CD8-positive, alpha-beta memory T cell (primary cell): ENCODE measurements around the gene NR4A2. TPM values are rescaled to one million over a fixed set of nuclear protein-coding genes. Genes with fewer than 3 reads are reported as not detected.

Experiments
- CTCF ChIA-PET: fragments of 350-600 bp; sonication (Branson Sonifier 250); formaldehyde crosslinking; loops from one replicate; lab custom pipeline; 2021; ENCODE audit warnings: antibody characterized with exemption; lab: Charles Lee
- POLR2A ChIA-PET: fragments of 350-600 bp; sonication (Branson Sonifier 250); formaldehyde crosslinking; loops from one replicate; lab custom pipeline; 2021; ENCODE audit warnings: antibody characterized with exemption; lab: Charles Lee
- DNase-seq, 5 donors: peaks; one replicate each; pipeline versions ENCODE4 v3.0.0 to v3.0.0-alpha.2; 2020 to 2022; ENCODE audit warnings: mixed read lengths in 1 of 5
- H3K27ac ChIP-seq: one replicate; pipeline ENCODE4 v1.7.0; 2013; ENCODE audit warnings: low read depth, mild to moderate bottlenecking, low read length, moderate library complexity
- H3K27me3 ChIP-seq: 2 replicates; pipeline ENCODE4 v1.7.0; 2013; ENCODE audit warnings: low read length, mild to moderate bottlenecking; ENCODE audit not compliant: insufficient read depth, poor library complexity, severe bottlenecking
- H3K36me3 ChIP-seq: 2 replicates; pipeline ENCODE4 v1.7.0; 2013; ENCODE audit warnings: mild to moderate bottlenecking, low read length, moderate library complexity; ENCODE audit not compliant: insufficient read depth
- H3K4me1 ChIP-seq: 2 replicates; pipeline ENCODE4 v1.7.0; 2013; ENCODE audit warnings: mild to moderate bottlenecking, low read length, moderate library complexity; ENCODE audit not compliant: insufficient read depth
- H3K4me3 ChIP-seq: 2 replicates; pipeline ENCODE4 v1.7.0; 2013; ENCODE audit warnings: mild to moderate bottlenecking, low read length
- H3K9me3 ChIP-seq: 2 replicates; pipeline ENCODE4 v1.7.0; 2013; ENCODE audit warnings: mild to moderate bottlenecking, low read length
- H3K27ac Mint-ChIP-seq, 8 donors: one replicate each; pipeline ENCODE4 v1.8.0; 2020 to 2021; ENCODE audit warnings: mixed read lengths in 8 of 8, mild to moderate bottlenecking in 6 of 8, inconsistent platforms in 3 of 8, moderate library complexity in 3 of 8
- H3K27me3 Mint-ChIP-seq, 2 donors: one replicate each; pipeline ENCODE4 v1.8.0; 2020 to 2021; ENCODE audit warnings: mixed read lengths in 2 of 2, mild to moderate bottlenecking in 1 of 2, moderate library complexity in 1 of 2
- H3K36me3 Mint-ChIP-seq, 3 donors: one replicate each; pipeline ENCODE4 v1.8.0; 2020 to 2021; ENCODE audit warnings: mixed read lengths in 3 of 3, inconsistent platforms in 1 of 3, mild to moderate bottlenecking in 1 of 3
- H3K4me1 Mint-ChIP-seq, 3 donors: one replicate each; pipeline ENCODE4 v1.8.0; 2020 to 2021; ENCODE audit warnings: mixed read lengths in 3 of 3, inconsistent platforms in 1 of 3, mild to moderate bottlenecking in 1 of 3
- H3K4me3 Mint-ChIP-seq, 7 donors: one replicate each; pipeline ENCODE4 v1.8.0; 2020 to 2021; ENCODE audit warnings: mixed read lengths in 7 of 7, mild to moderate bottlenecking in 6 of 7, moderate library complexity in 4 of 7, inconsistent platforms in 2 of 7
- H3K9me3 Mint-ChIP-seq, 5 donors: one replicate each; pipeline ENCODE4 v1.8.0; 2020 to 2022; ENCODE audit warnings: mixed read lengths in 5 of 5, mild to moderate bottlenecking in 3 of 5, moderate library complexity in 2 of 5, inconsistent platforms in 1 of 5
- polyA plus RNA-seq: library from polyadenylated mRNA; unstranded; fragments of 300-500 nt; fragmentation: Illumina TruSeq; gene quantifications from one replicate; pipeline ENCODE4 v1.2.3, GENCODE V29; 2021
- total RNA-seq, 2 experiments: library from RNA; stranded (reverse); gene quantifications; one replicate each; pipeline ENCODE4 v1.2.3, GENCODE V29; 2021

The NR4A2 gene
- total and polyA plus RNA-seq, 3 experiments from 2014 or later = 19.7 to 25.5 (median 21.9) TPM

- H3K4me1 Mint-ChIP-seq = peaks cover 38 to 66% (median 60%) of the 10 kb centered on the region in 3 donors
- Histone ChIP-seq H3K27ac (peak overlapping the region; percentile 99), H3K4me3 (no peak overlapping the region), H3K4me1 (peaks cover 36% of the 10 kb centered on the region), H3K36me3 (no peaks in the 10 kb centered on the region), H3K9me3 (no peaks in the 10 kb centered on the region), H3K27me3 (no peaks in the 10 kb centered on the region)
- ChIA-PET CTCF (no interaction called here), POLR2A (no interaction called here)
- DNase-seq = no peak
- H3K9me3 Mint-ChIP-seq = peaks cover 0 to 3% (median 0%) of the 10 kb centered on the region in 5 donors
- peaks cover 0 to 13% (median 0%) of the 10 kb centered on the region in 3 donors for H3K36me3 Mint-ChIP-seq
- peaks cover 0 to 8% of the 10 kb centered on the region in 2 donors for H3K27me3 Mint-ChIP-seq
- peak overlapping the region in 7 of 8 donors; percentile 41 to 99 (median 68) for H3K27ac Mint-ChIP-seq
- H3K4me3 Mint-ChIP-seq = peak overlapping the region in 5 of 7 donors; percentile 15 to 93 (median 23)
Observed at GRCh38 chr2:156339110-156339847, 6.8 kb upstream of the NR4A2 start.

GRCh38 chr2:156338578-156338977 lies 6.1 kb upstream of the NR4A2 start:
- CTCF ChIA-PET = no interaction called here
- Mint-ChIP-seq H3K9me3 (peaks cover 0 to 3% (median 0%) of the 10 kb centered on the region in 5 donors), H3K4me3 (peak overlapping the region in 1 of 7 donors; percentile 93), H3K36me3 (peaks cover 0 to 18% (median 0%) of the 10 kb centered on the region in 3 donors), H3K27me3 (peaks cover 0 to 13% of the 10 kb centered on the region in 2 donors), H3K27ac (peak overlapping the region in 4 of 8 donors; percentile 32 to 96 (median 59)), H3K4me1 (peaks cover 41 to 63% (median 58%) of the 10 kb centered on the region in 3 donors)
- DNase-seq = no peak
- H3K4me1 ChIP-seq = peaks cover 35% of the 10 kb centered on the region
- H3K36me3 ChIP-seq = no peaks in the 10 kb centered on the region
- POLR2A ChIA-PET = no interaction called here
- no peaks in the 10 kb centered on the region for H3K9me3 ChIP-seq
- H3K27me3 ChIP-seq = no peaks in the 10 kb centered on the region
- peak overlapping the region; percentile 43 for H3K27ac ChIP-seq
- H3K4me3 ChIP-seq = no peak overlapping the region

- H3K4me3 ChIP-seq = peak overlapping the region; percentile 99
- Mint-ChIP-seq H3K27ac (peak overlapping the region; percentile 98 to 100 (median 99)), H3K9me3 (peaks cover 0 to 11% (median 4%) of the 10 kb centered on the region in 5 donors), H3K27me3 (peaks cover 0 to 34% of the 10 kb centered on the region in 2 donors), H3K36me3 (peaks cover under 1 to 34% (median 3%) of the 10 kb centered on the region in 3 donors), H3K4me1 (peaks cover 34 to 69% (median 51%) of the 10 kb centered on the region in 3 donors), H3K4me3 (peak overlapping the region; percentile 94 to 99 (median 97))
- ChIA-PET POLR2A (interaction anchor here (0.6 to 5.0 kb wide), 13 partner anchors 9 to 1556 kb away, joined by 3 to 58 read pairs (median 3); no protein-coding TSS in a partner anchor), CTCF (interaction anchor here (0.9 to 2.9 kb wide), 15 partner anchors 9 to 255 kb away, joined by 3 to 27 read pairs (median 6); partner anchors contain the start of gene GPD2)
- H3K4me1 ChIP-seq = peaks cover 26% of the 10 kb centered on the region
- no peaks in the 10 kb centered on the region for H3K27me3 ChIP-seq
- no peaks in the 10 kb centered on the region for H3K9me3 ChIP-seq
- H3K27ac ChIP-seq = peak overlapping the region; percentile 94
- H3K36me3 ChIP-seq = no peaks in the 10 kb centered on the region
- DNase-seq = peak; percentile 85 to 92 (median 86)
Observed at GRCh38 chr2:156334496-156335478, 2.3 kb upstream of the NR4A2 start.

GRCh38 chr2:156333951-156334495 lies 1.5 kb upstream of the NR4A2 start:
- POLR2A ChIA-PET = interaction anchor here (0.6 to 5.0 kb wide), 8 partner anchors 9 to 1069 kb away, joined by 3 to 58 read pairs (median 4); no protein-coding TSS in a partner anchor
- Mint-ChIP-seq H3K4me1 (peaks cover 26 to 66% (median 47%) of the 10 kb centered on the region in 3 donors), H3K27me3 (peaks cover 0 to 37% of the 10 kb centered on the region in 2 donors)

GRCh38 chr2:156333274-156333950 lies 891 bp upstream of the NR4A2 start:
- H3K36me3 ChIP-seq = no peaks in the 10 kb centered on the region
- Mint-ChIP-seq H3K4me1 (peaks cover 25 to 64% (median 40%) of the 10 kb centered on the region in 3 donors), H3K4me3 (peak overlapping the region; percentile 94 to 99 (median 97)), H3K36me3 (peaks cover 5 to 48% (median 6%) of the 10 kb centered on the region in 3 donors), H3K9me3 (peaks cover 0 to 11% (median 4%) of the 10 kb centered on the region in 5 donors), H3K27me3 (peaks cover 3 to 43% of the 10 kb centered on the region in 2 donors), H3K27ac (peak overlapping the region; percentile 98 to 100 (median 99))
- H3K27ac ChIP-seq = peak overlapping the region; percentile 94
- peak overlapping the region; percentile 99 for H3K4me3 ChIP-seq
- no peaks in the 10 kb centered on the region for H3K9me3 ChIP-seq
- ChIA-PET CTCF (interaction anchor here (0.9 to 2.9 kb wide), 5 partner anchors 10 to 256 kb away, joined by 3 to 19 read pairs (median 6); no protein-coding TSS in a partner anchor), POLR2A (interaction anchor here (0.8 to 5.0 kb wide), 8 partner anchors 8 to 104 kb away, joined by 3 to 58 read pairs (median 4); no protein-coding TSS in a partner anchor)
- no peak for DNase-seq
- no peaks in the 10 kb centered on the region for H3K27me3 ChIP-seq
- peaks cover 22% of the 10 kb centered on the region for H3K4me1 ChIP-seq

More at GRCh38 chr2:156333951-156334495, 1.5 kb upstream of the NR4A2 start:
- Histone ChIP-seq H3K36me3 (no peaks in the 10 kb centered on the region), H3K27ac (peak overlapping the region; percentile 94), H3K4me1 (peaks cover 22% of the 10 kb centered on the region), H3K4me3 (peak overlapping the region; percentile 99), H3K9me3 (no peaks in the 10 kb centered on the region), H3K27me3 (no peaks in the 10 kb centered on the region)
- peak in 3 of 5 donors; percentile 71 to 89 (median 76) for DNase-seq
- Mint-ChIP-seq H3K36me3 (peaks cover 3 to 42% (median 6%) of the 10 kb centered on the region in 3 donors), H3K27ac (peak overlapping the region; percentile 98 to 100 (median 99)), H3K4me3 (peak overlapping the region; percentile 94 to 99 (median 97)), H3K9me3 (peaks cover 0 to 11% (median 4%) of the 10 kb centered on the region in 5 donors)
- CTCF ChIA-PET = interaction anchor here (1.1 to 2.9 kb wide), 7 partner anchors 9 to 255 kb away, joined by 3 to 27 read pairs (median 8); no protein-coding TSS in a partner anchor

GRCh38 chr2:156332284-156332533 lies 312 bp downstream of the NR4A2 start:
- peaks cover 25 to 65% (median 36%) of the 10 kb centered on the region in 3 donors for H3K4me1 Mint-ChIP-seq
- no peak for DNase-seq
- peaks cover 0 to 11% (median 4%) of the 10 kb centered on the region in 5 donors for H3K9me3 Mint-ChIP-seq
- Histone ChIP-seq H3K27ac (peak overlapping the region; percentile 94), H3K9me3 (no peaks in the 10 kb centered on the region), H3K4me1 (peaks cover 22% of the 10 kb centered on the region), H3K36me3 (no peaks in the 10 kb centered on the region), H3K4me3 (peak overlapping the region; percentile 99), H3K27me3 (no peaks in the 10 kb centered on the region)
- peak overlapping the region; percentile 98 to 100 (median 99) for H3K27ac Mint-ChIP-seq
- ChIA-PET POLR2A (interaction anchor here (0.7 to 5.0 kb wide), 6 partner anchors 9 to 103 kb away, joined by 3 to 58 read pairs (median 4); no protein-coding TSS in a partner anchor), CTCF (interaction anchor here (0.9 to 1.5 kb wide), 4 partner anchors 9 to 258 kb away, joined by 3 to 5 read pairs (median 3); no protein-coding TSS in a partner anchor)
- H3K36me3 Mint-ChIP-seq = peaks cover 6 to 60% (median 6%) of the 10 kb centered on the region in 3 donors
- peaks cover 4 to 50% of the 10 kb centered on the region in 2 donors for H3K27me3 Mint-ChIP-seq
- H3K4me3 Mint-ChIP-seq = peak overlapping the region; percentile 94 to 99 (median 97)
